ENCODE measurements around the gene RDX. TPM values are rescaled to one million over a fixed set of nuclear protein-coding genes. Genes with fewer than 3 reads are reported as not detected.

The RDX gene
- total and polyA plus RNA-seq, 2 experiments from 2014 or later = 45.2 to 226 TPM

GRCh38 chr11:110298301-110298765 lies 1.9 kb upstream of the RDX start:
- Histone ChIP-seq H3K4me3 (no peak overlapping the region), H4K20me1 (replicated peaks; ENCODE audit: insufficient read depth) (peaks cover 10% of the 10 kb centered on the region; the same call in 1 of the 2 replicates), H3K4me2 (0 out of 2 replicates have a peak overlapping the region, but pooled peaks have one; percentile 80), H3F3A (replicated peaks; ENCODE audit: low read depth) (0 out of 2 replicates have a peak, but pooled peaks cover 3% of the 10 kb centered on the region), H3K4me1 (ENCODE audit: insufficient read depth) (peaks cover 21% of the 10 kb centered on the region), H3K27ac (ENCODE audit: low read depth) (no peak overlapping the region), H2AFZ (no peak overlapping the region), H3K9me2 (ENCODE audit: insufficient read depth) (no peaks in the 10 kb centered on the region), H3K36me3 (ENCODE audit: insufficient read depth) (no peaks in the 10 kb centered on the region), H3K27me3 (ENCODE audit: insufficient read depth) (no peaks in the 10 kb centered on the region), H3K79me2 (replicated peaks; ENCODE audit: insufficient read depth) (peaks cover 23% of the 10 kb centered on the region)
- H3K4me3 Mint-ChIP-seq = no peak overlapping the region
- peaks cover 2% of the 10 kb centered on the region; the same call in 2 of the 3 replicates for H3K9me3 Mint-ChIP-seq
- H3K4me1 Mint-ChIP-seq = peaks cover 37% of the 10 kb centered on the region
- H3K36me3 Mint-ChIP-seq (ENCODE audit: low read depth) = peaks cover 2% of the 10 kb centered on the region; the same call in 1 of the 3 replicates
- H3K27ac Mint-ChIP-seq = no peak overlapping the region
- DNase-seq (ENCODE audit: low spot score) (no peak), ATAC-seq (no peak)
- TF ChIP-seq CREB1 (CRISPR knock-in tag; IDR thresholded peaks at IDR 0.05; ENCODE audit: low read depth) (no peak), STAT1 (IDR thresholded peaks at IDR 0.05; ENCODE audit: unreplicated experiment) (no peak), ZNF331 (CRISPR knock-in tag; IDR thresholded peaks at IDR 0.05; ENCODE audit: low read depth) (no peak), ZNF114 (CRISPR knock-in tag; IDR thresholded peaks at IDR 0.05) (no peak), REST (IDR thresholded peaks at IDR 0.05; ENCODE audit: unreplicated experiment) (no peak)
- H3K27me3 Mint-ChIP-seq (ENCODE audit: insufficient read depth, low read depth, poor library complexity) = peaks cover 2% of the 10 kb centered on the region

DNA sequence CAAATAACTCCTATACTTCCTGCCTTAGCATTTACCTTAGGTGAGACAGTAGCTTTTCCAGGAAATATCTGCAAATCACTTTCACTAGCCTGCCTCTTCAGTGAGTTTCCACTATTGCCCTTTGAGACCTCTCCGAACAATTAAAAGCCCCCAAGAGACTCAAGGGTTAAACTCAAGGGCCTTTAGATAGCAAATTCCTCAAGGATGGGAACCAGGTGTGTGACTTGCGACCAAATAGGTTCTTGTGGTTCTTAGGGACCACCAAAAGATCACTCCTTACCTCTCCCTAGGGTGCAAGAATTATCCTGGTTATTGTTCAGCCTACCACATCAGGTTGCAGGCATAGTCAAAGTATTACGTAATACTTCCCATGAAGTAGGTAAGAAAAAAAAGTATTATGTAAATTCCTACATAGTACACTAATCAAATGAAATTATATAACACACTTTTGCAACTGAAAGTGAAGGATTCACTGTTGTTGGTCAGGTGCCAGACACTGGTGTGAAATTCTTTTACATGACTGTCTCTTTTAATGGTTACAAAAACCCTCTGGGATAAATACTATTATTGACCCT lies 1.4 kb upstream of the RDX start:
- ATAC-seq (no peak), DNase-seq (ENCODE audit: low spot score) (peak; percentile 43)
- Histone ChIP-seq H3K9me2 (ENCODE audit: insufficient read depth) (no peaks in the 10 kb centered on the region), H4K20me1 (replicated peaks; ENCODE audit: insufficient read depth) (peaks cover 10% of the 10 kb centered on the region; the same call in 1 of the 2 replicates), H2AFZ (no peak overlapping the region), H3K36me3 (ENCODE audit: insufficient read depth) (no peaks in the 10 kb centered on the region), H3K79me2 (replicated peaks; ENCODE audit: insufficient read depth) (peaks cover 29% of the 10 kb centered on the region), H3K4me3 (peak overlapping the region; percentile 94), H3K4me1 (ENCODE audit: insufficient read depth) (peaks cover 21% of the 10 kb centered on the region), H3K27ac (ENCODE audit: low read depth) (no peak overlapping the region), H3K4me2 (peak overlapping the region; percentile 80; the same call in 1 of the 2 replicates), H3F3A (replicated peaks; ENCODE audit: low read depth) (0 out of 2 replicates have a peak, but pooled peaks cover 3% of the 10 kb centered on the region), H3K27me3 (ENCODE audit: insufficient read depth) (no peaks in the 10 kb centered on the region)
- H3K4me1 Mint-ChIP-seq = peaks cover 39% of the 10 kb centered on the region
- H3K36me3 Mint-ChIP-seq (ENCODE audit: low read depth) = no peaks in the 10 kb centered on the region; the same call in 2 of the 3 replicates
- peak overlapping the region; percentile 80; the same call in 1 of the 3 replicates for H3K4me3 Mint-ChIP-seq
- H3K27ac Mint-ChIP-seq = no peak overlapping the region
- H3K27me3 Mint-ChIP-seq (ENCODE audit: insufficient read depth, low read depth, poor library complexity) = peaks cover 2% of the 10 kb centered on the region
- TF ChIP-seq JUNB (IDR thresholded peaks at IDR 0.05; ENCODE audit: unreplicated experiment) (no peak), ZNF114 (CRISPR knock-in tag; IDR thresholded peaks at IDR 0.05) (no peak), EZH2 (IDR thresholded peaks at IDR 0.05; ENCODE audit: low read depth, unreplicated experiment) (no peak)
- no peaks in the 10 kb centered on the region for H3K9me3 Mint-ChIP-seq

Data from GM23338 (cell line).